HEK293T (cell line): ENCODE measurements around the gene DSN1.

Experiments used
- CTCF ChIA-PET: fragments of 350-600 bp; formaldehyde crosslinking; extraction: SDS; loops from one replicate; lab custom pipeline; 2021; ENCODE audit warnings: antibody characterized with exemption, inconsistent platforms; lab: Yijun Ruan, JAX
- POLR2A ChIA-PET: fragments of 350-600 bp; formaldehyde crosslinking; extraction: SDS; loops from one replicate; lab custom pipeline; 2020; ENCODE audit warnings: antibody characterized with exemption, inconsistent platforms; lab: Yijun Ruan, JAX
- DNase-seq: peaks from one replicate; pipeline ENCODE4 v3.0.0; 2012; ENCODE audit warnings: mixed read lengths; ENCODE audit errors: extremely low spot score
- ARNT ChIP-seq: fragments of 450-650 bp; IDR thresholded peaks from 2 replicates; pipeline ENCODE4 v1.6.1; 2017; ENCODE audit warnings: mild to moderate bottlenecking
- BHLHE40 ChIP-seq: fragments of 450-650 bp; IDR thresholded peaks from 2 replicates; pipeline ENCODE4 v1.6.1; 2016; ENCODE audit warnings: mild to moderate bottlenecking, moderate library complexity, borderline replicate concordance
- CTBP1 ChIP-seq: fragments of 450-650 bp; IDR thresholded peaks from 2 replicates; pipeline ENCODE4 v1.6.1; 2016; ENCODE audit warnings: borderline replicate concordance
- ELF4 ChIP-seq: fragments of 450-650 bp; IDR thresholded peaks from 2 replicates; pipeline ENCODE4 v1.6.1; 2017; ENCODE audit warnings: antibody characterized with exemption
- FOXA1 ChIP-seq: fragments of 450-650 bp; IDR thresholded peaks from 2 replicates; pipeline ENCODE4 v1.6.1; 2016; ENCODE audit warnings: mild to moderate bottlenecking
- FOXK2 ChIP-seq: fragments of 450-650 bp; IDR thresholded peaks from 2 replicates; pipeline ENCODE4 v1.6.1; 2016; ENCODE audit warnings: mild to moderate bottlenecking
- FOXM1 ChIP-seq: fragments of 450-650 bp; IDR thresholded peaks from 2 replicates; pipeline ENCODE4 v1.6.1; 2017; ENCODE audit warnings: mild to moderate bottlenecking, borderline replicate concordance
- HDGF ChIP-seq: fragments of 450-650 bp; IDR thresholded peaks from 2 replicates; pipeline ENCODE4 v1.6.1; 2017; ENCODE audit warnings: antibody characterized with exemption, borderline replicate concordance
- L3MBTL2 ChIP-seq: fragments of 450-650 bp; conservative IDR thresholded peaks from 2 replicates; pipeline ENCODE4 v1.6.1; 2016; ENCODE audit warnings: mild to moderate bottlenecking
- LEF1 ChIP-seq: fragments of 450-650 bp; IDR thresholded peaks from 2 replicates; pipeline ENCODE4 v1.6.1; 2017; ENCODE audit warnings: mild to moderate bottlenecking, borderline replicate concordance
- NFRKB ChIP-seq: fragments of 450-650 bp; IDR thresholded peaks from 2 replicates; pipeline ENCODE4 v1.6.1; 2016; ENCODE audit warnings: mild to moderate bottlenecking, moderate library complexity
- PKNOX1 ChIP-seq: fragments of 450-650 bp; IDR thresholded peaks from 2 replicates; pipeline ENCODE4 v1.6.1; 2016
- SP1 ChIP-seq: fragments of 450-650 bp; IDR thresholded peaks from 2 replicates; pipeline ENCODE4 v1.6.1; 2017
- SUZ12 ChIP-seq: fragments of 450-650 bp; IDR thresholded peaks from 2 replicates; pipeline ENCODE4 v1.6.1; 2016; ENCODE audit warnings: mild to moderate bottlenecking
- TARDBP ChIP-seq: fragments of 450-650 bp; IDR thresholded peaks from 2 replicates; pipeline ENCODE4 v1.6.1; 2016
- ZNF384 ChIP-seq: fragments of 450-650 bp; IDR thresholded peaks from 2 replicates; pipeline ENCODE4 v1.6.1; 2016

Gene DSN1

GRCh38 chr20:36793294-36794115 is 19.9 kb upstream of the DSN1 start:
- POLR2A ChIA-PET = no interaction called here

GRCh38 chr20:36792422-36792821 is 18.9 kb upstream of the DSN1 start:
- DNase-seq = peak; percentile 70
- POLR2A ChIA-PET = no interaction called here
- TF ChIP-seq FOXK2 = no peak
- no peak for TF ChIP-seq FOXA1
- TF ChIP-seq FOXM1 = no peak
- TF ChIP-seq ZNF384 = peak; percentile 67
- TF ChIP-seq CTBP1 = no peak
- CTCF ChIA-PET = interaction anchor here (0.7 to 1.8 kb wide), 2 partner anchors 16 to 71 kb away, joined by 5 to 7 read pairs; a partner anchor contains a TSS

More at GRCh38 chr20:36793294-36794115, 19.9 kb upstream of the DSN1 start:
- DNase-seq = no peak
- CTCF ChIA-PET = interaction anchor here (0.5 kb wide), 1 partner anchor 8 kb away, joined by 3 read pairs; no protein-coding TSS in a partner anchor
- TF ChIP-seq FOXA1 (no peak), L3MBTL2 (no peak), FOXK2 (no peak), PKNOX1 (no peak), ZNF384 (no peak), LEF1 (no peak), FOXM1 (no peak), TARDBP (no peak), ELF4 (no peak), BHLHE40 (no peak), CTBP1 (no peak), SUZ12 (no peak), SP1 (no peak), NFRKB (no peak), HDGF (no peak), ARNT (no peak)

- no peak for DNase-seq
- TF ChIP-seq LEF1 (no peak), NFRKB (no peak), TARDBP (no peak), ARNT (no peak), CTBP1 (no peak), ELF4 (no peak), PKNOX1 (no peak)
- ChIA-PET POLR2A (no interaction called here), CTCF (interaction anchor here (1.8 kb wide), 1 partner anchor 17 kb away, joined by 7 read pairs; no protein-coding TSS in a partner anchor)
Observed at GRCh38 chr20:36791862-36792261, 18.3 kb upstream of the DSN1 start.

GRCh38 chr20:36786663-36787062 is 13.1 kb upstream of the DSN1 start:
- CTCF ChIA-PET = interaction anchor here (2.4 kb wide), 1 partner anchor 22 kb away, joined by 7 read pairs; no protein-coding TSS in a partner anchor
- TF ChIP-seq ARNT = no peak
- no peak for TF ChIP-seq FOXK2
- no peak for TF ChIP-seq SUZ12
- TF ChIP-seq LEF1 = no peak
- no peak for TF ChIP-seq ZNF384
- TF ChIP-seq CTBP1 = no peak
- TF ChIP-seq FOXM1 = no peak
- TF ChIP-seq SP1 = no peak
- TF ChIP-seq PKNOX1 = no peak
- no peak for DNase-seq
- POLR2A ChIA-PET = interaction anchor here (0.9 kb wide), 1 partner anchor 18 kb away, joined by 3 read pairs; no protein-coding TSS in a partner anchor

- no peak for TF ChIP-seq L3MBTL2
- TF ChIP-seq HDGF = no peak
- TF ChIP-seq FOXM1 = no peak
- no peak for TF ChIP-seq CTBP1
- no peak for TF ChIP-seq TARDBP
- TF ChIP-seq ZNF384 = no peak
- TF ChIP-seq FOXK2 = no peak
- TF ChIP-seq ELF4 = no peak
- no peak for TF ChIP-seq ARNT
- no peak for TF ChIP-seq PKNOX1
- TF ChIP-seq SP1 = no peak
- TF ChIP-seq NFRKB = no peak
- TF ChIP-seq FOXA1 = no peak
- no peak for TF ChIP-seq LEF1
- no peak for TF ChIP-seq SUZ12
- TF ChIP-seq BHLHE40 = no peak
- no peak for DNase-seq
- POLR2A ChIA-PET = interaction anchor here (0.9 kb wide), 1 partner anchor 19 kb away, joined by 3 read pairs; no protein-coding TSS in a partner anchor
- CTCF ChIA-PET = no interaction called here
Observed at GRCh38 chr20:36786246-36786645, 12.7 kb upstream of the DSN1 start.
